GM12878 (cell line): ENCODE data around the gene PPP1R7. TPM values are rescaled to one million over a fixed set of nuclear protein-coding genes. Genes with fewer than 3 reads are reported as not detected.

Source experiments
- ATAC-seq: fragments of 200-7000 bp; cut with Tn5 transposase; 3 replicates; pipeline ENCODE4 v1.9.1; 2020; ENCODE audit warnings: mild to moderate bottlenecking, moderate library complexity
- BruUV-seq: library from RNA; stranded (reverse); fragments of 400-500 nt; replicated peaks from 2 replicates; lab custom pipeline; 2021; lab: Mats Ljungman, UMichigan
- CTCF ChIA-PET: fragments of 300-600 bp; sonication (Branson Sonifier 250); formaldehyde crosslinking; extraction: SDS; loops from one replicate; lab custom pipeline; 2021; ENCODE audit warnings: inconsistent platforms; lab: Yijun Ruan, JAX
- POLR2A ChIA-PET: fragments of 350-600 bp; formaldehyde crosslinking; extraction: SDS; loops from one replicate; lab custom pipeline; 2021; ENCODE audit warnings: inconsistent platforms; lab: Charles Lee
- RAD21 ChIA-PET: fragments of 300-600 bp; sonication (Branson Sonifier 250); formaldehyde crosslinking; loops from one replicate; lab custom pipeline; 2023; ENCODE audit warnings: antibody characterized with exemption; ENCODE audit not compliant: unreplicated experiment; lab: Charles Lee
- SMC1A ChIA-PET: fragments of 300-600 bp; sonication (Branson Sonifier 250); formaldehyde crosslinking; loops from one replicate; lab custom pipeline; 2023; ENCODE audit not compliant: unreplicated experiment, uncharacterized antibody; lab: Charles Lee
- DNase-seq: peaks from one replicate; pipeline ENCODE4 v3.0.0-alpha.2; 2011; ENCODE audit warnings: low read depth, low spot score
- FAIRE-seq: peaks from 3 replicates; lab custom pipeline; 2011; peaks lifted over from hg19 to GRCh38; lab: Jason Lieb, UNC
- H2AFZ ChIP-seq: 2 replicates; pipeline ENCODE4 v1.6.0; 2011; ENCODE audit warnings: low read depth, low read length, control low read depth; ENCODE audit not compliant: control insufficient read depth
- H3K27ac ChIP-seq: 2 replicates; pipeline ENCODE4 v1.5.1; 2011; ENCODE audit warnings: control low read depth; ENCODE audit not compliant: control insufficient read depth, insufficient read depth
- H3K27me3 ChIP-seq, 2 experiments: replicated peaks in 1 of 2; 2 replicates each; pipeline versions ENCODE4 v1.6.0 to v1.6.1; 2011; ENCODE audit warnings: low read length in 1 of 2; ENCODE audit not compliant: control insufficient read depth in 2 of 2, insufficient read depth in 2 of 2
- H3K36me3 ChIP-seq, 2 experiments: 2 replicates each; pipeline ENCODE4 v1.5.1; 2011; ENCODE audit warnings: low read length in 1 of 2; ENCODE audit not compliant: control insufficient read depth in 2 of 2, insufficient read depth in 2 of 2
- H3K4me1 ChIP-seq: 2 replicates; pipeline ENCODE4 v1.6.1; 2011; ENCODE audit warnings: mild to moderate bottlenecking, low read length, moderate library complexity, mixed read lengths; ENCODE audit not compliant: control insufficient read depth, insufficient read depth
- H3K4me2 ChIP-seq: 2 replicates; pipeline ENCODE4 v1.6.0; 2011; ENCODE audit warnings: control low read depth; ENCODE audit not compliant: control insufficient read depth, insufficient read depth
- H3K4me3 ChIP-seq: fragments of 200-600 bp; sonication (generic); 2 replicates; pipeline ENCODE4 v1.5.1; 2016
- H3K79me2 ChIP-seq: 2 replicates; pipeline ENCODE4 v1.6.0; 2011; ENCODE audit warnings: low read length; ENCODE audit not compliant: control insufficient read depth, insufficient read depth
- H3K9ac ChIP-seq: 2 replicates; pipeline ENCODE4 v1.8.0; 2011; ENCODE audit warnings: low read length, control low read depth, mixed read lengths; ENCODE audit not compliant: control insufficient read depth, insufficient read depth
- H3K9me3 ChIP-seq: replicated peaks from 3 replicates; pipeline ENCODE4 v1.5.1; 2011; ENCODE audit warnings: mild to moderate bottlenecking, low read length; ENCODE audit not compliant: control insufficient read depth, insufficient read depth
- H4K20me1 ChIP-seq: 2 replicates; pipeline ENCODE4 v1.6.0; 2011; ENCODE audit not compliant: control insufficient read depth, insufficient read depth
- CEBPZ ChIP-seq: fragments of 150-350 bp; IDR thresholded peaks from 2 replicates; pipeline ENCODE4 v1.6.1; 2016; ENCODE audit warnings: low read depth, low read length
- IKZF2 ChIP-seq, 2 experiments: fragments of 450-650 bp; IDR thresholded peaks; 2 replicates each; pipeline ENCODE4 v1.6.1; 2017; ENCODE audit warnings: mild to moderate bottlenecking in 2 of 2, moderate library complexity in 2 of 2
- LARP7 ChIP-seq: fragments of 450-650 bp; IDR thresholded peaks from 2 replicates; pipeline ENCODE4 v1.6.1; 2017; ENCODE audit warnings: mild to moderate bottlenecking
- PAX8 ChIP-seq: fragments of 450-650 bp; IDR thresholded peaks from 2 replicates; pipeline ENCODE4 v1.6.1; 2017; ENCODE audit warnings: mild to moderate bottlenecking, moderate library complexity
- PBX3 ChIP-seq: IDR thresholded peaks from 2 replicates; pipeline ENCODE4 v1.6.1; 2011; ENCODE audit warnings: mild to moderate bottlenecking, low read depth, low read length, moderate library complexity; ENCODE audit not compliant: insufficient replicate concordance
- PRDM15 ChIP-seq: fragments of 450-650 bp; formaldehyde crosslinking; IDR thresholded peaks from 2 replicates; pipeline ENCODE4 v1.4.0; 2020; ENCODE audit warnings: mild to moderate bottlenecking, moderate library complexity
- TCF3 ChIP-seq: IDR thresholded peaks from 2 replicates; pipeline ENCODE4 v1.6.1; 2012; ENCODE audit warnings: low read depth, mild to moderate bottlenecking, low read length, borderline replicate concordance; ENCODE audit not compliant: insufficient read depth
- YY1 ChIP-seq: IDR thresholded peaks from 2 replicates; pipeline ENCODE4 v1.6.1; 2011; ENCODE audit warnings: low read depth, mild to moderate bottlenecking, low read length
- ZNF24 ChIP-seq: fragments of 450-650 bp; IDR thresholded peaks from 2 replicates; pipeline ENCODE4 v1.6.1; 2017; ENCODE audit warnings: antibody characterized with exemption, mild to moderate bottlenecking
- WGBS: methylation state at CpG from one replicate; pipeline ENCODE4 v1.1.6; 2016; ENCODE audit warnings: low lambda C conversion rate; ENCODE audit not compliant: insufficient replicate concordance, insufficient coverage; ENCODE audit errors: missing lambda C conversion rate; 5-methylcytosine and 5-hydroxymethylcytosine counted together
- in situ Hi-C: fragments of 300-500 bp; cut with MboI; formaldehyde crosslinking; loops from 9 replicates; pipeline ENCODE4 v1.14.3; 2018; ENCODE audit warnings: mixed read lengths
- intact Hi-C: fragments of 100-400 bp; cut with micrococcal nuclease; formaldehyde crosslinking; loops from one replicate; pipeline ENCODE4 v1.14.2; 2022; ENCODE audit not compliant: unreplicated experiment
- polyA plus RNA-seq, 11 experiments: library from polyadenylated mRNA; depleted of rRNA in 4 of 11; unstranded in 6 of 11; stranded (reverse) in 5 of 11; fragments of >200 nt; fragmentation: Nextera tagmentation in 4 of 11; fragmentation: Illumina TruSeq in 1 of 11; extraction: Ambion mirVana in 4 of 11; extraction: Trizol in 1 of 11; gene quantifications; 1 replicate in 1 of 11; 2 replicates in 10 of 11; pipeline versions ENCODE4 v1.2.1 to v1.2.3, GENCODE V29; 2011 to 2016; ENCODE audit warnings: inconsistent platforms in 2 of 11, missing spikeins in 2 of 11, low read depth in 1 of 11
- total RNA-seq, 4 experiments: library from RNA; depleted of rRNA in 3 of 4; stranded (reverse); fragments of >200 nt in 3 of 4; fragmentation: Illumina TruSeq in 1 of 4; extraction: Trizol in 1 of 4; gene quantifications; 2 replicates each; pipeline versions ENCODE4 v1.2.1 to v1.2.3, GENCODE V29; 2013 to 2021

The PPP1R7 gene
- total and polyA plus RNA-seq, 10 of the 15 experiments (the other 5 are each of a cell fraction or from before 2014, with no cell fraction given) = 78.5 to 174 (median 93.7) TPM

- Histone ChIP-seq H3K9ac (no peak overlapping the region), H2AFZ (no peak overlapping the region), H3K4me3 (no peak overlapping the region), H4K20me1 (no peaks in the 10 kb centered on the region), H3K9me3 (no peaks in the 10 kb centered on the region), H3K27me3 (no peaks in the 10 kb centered on the region), H3K27ac (no peak overlapping the region), H3K4me2 (no peak overlapping the region), H3K4me1 (no peaks in the 10 kb centered on the region), H3K79me2 (no peaks in the 10 kb centered on the region), H3K36me3 (no peaks in the 10 kb centered on the region)
- RAD21 ChIA-PET = no interaction called here
- no peak for TF ChIP-seq TCF3
- TF ChIP-seq LARP7 = no peak
- TF ChIP-seq IKZF2 (IDR thresholded peaks at IDR 0.05) = no peak
- no peak for TF ChIP-seq PRDM15 (CRISPR knock-in tag)
- no peak for TF ChIP-seq PAX8
- no peak for TF ChIP-seq CEBPZ
- no peak for TF ChIP-seq YY1
- no peak for TF ChIP-seq PBX3
- no peak for TF ChIP-seq ZNF24
- DNase-seq (no peak), ATAC-seq (no peak), FAIRE-seq (no peak)
- intact Hi-C loops = no loop called here
- no TSS peak for BruUV-seq
- 64% methylated on average over 23 of the region's 24 CpGs for WGBS
- CTCF ChIA-PET = no interaction called here
- SMC1A ChIA-PET = no interaction called here
- in situ Hi-C loops = no loop called here
- POLR2A ChIA-PET = no interaction called here
Observed at GRCh38 chr2:241201445-241202267, 51.4 kb downstream of the PPP1R7 start.
